GM19455 (cell line): ENCODE results near the gene FANCI.

Experiments
- ATAC-seq: cut with Tn5 transposase; IDR thresholded peaks from one replicate; pipeline ENCODE4 v1.9.1; 2021; ENCODE audit not compliant: unreplicated experiment

Gene FANCI

DNA sequence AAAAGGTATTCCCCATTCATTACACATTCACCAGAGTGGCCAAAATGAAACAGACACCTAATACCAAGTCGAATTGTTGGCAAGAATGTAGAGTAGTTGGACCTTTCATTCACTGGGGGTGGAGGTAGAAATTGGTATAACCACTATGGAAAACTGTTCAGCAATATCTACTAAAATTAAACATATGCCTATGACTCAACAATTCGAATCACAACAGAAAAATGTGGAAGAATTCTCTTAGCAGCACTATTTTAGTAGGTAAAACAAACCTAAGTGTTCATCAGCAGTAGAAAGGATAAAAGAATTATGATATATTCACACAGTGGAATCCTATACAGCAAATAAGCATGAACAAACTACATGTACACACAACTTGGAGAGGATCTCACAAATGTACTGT lies 60.2 kb downstream of the FANCI start:
- no peak for ATAC-seq

DNA sequence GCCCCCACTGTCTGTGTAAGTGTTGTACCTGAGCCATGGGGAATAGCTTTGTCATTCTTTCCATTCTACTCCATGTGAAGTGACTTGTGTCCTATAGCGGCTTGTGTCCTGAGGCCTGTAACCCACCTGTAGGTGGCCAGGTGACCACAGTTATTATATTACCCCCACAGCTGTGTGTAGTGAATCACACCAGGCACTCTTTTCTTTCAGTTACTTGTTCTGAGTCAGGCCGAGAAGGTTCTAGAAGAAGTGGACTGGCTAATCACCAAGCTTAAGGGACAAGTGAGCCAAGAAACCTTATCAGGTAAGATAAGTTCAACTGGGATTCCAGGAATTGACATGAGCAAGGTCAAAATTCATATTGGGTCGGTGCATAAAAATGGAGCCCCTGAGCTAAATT lies 61.6 kb downstream of the FANCI start:
- no peak for ATAC-seq

DNA sequence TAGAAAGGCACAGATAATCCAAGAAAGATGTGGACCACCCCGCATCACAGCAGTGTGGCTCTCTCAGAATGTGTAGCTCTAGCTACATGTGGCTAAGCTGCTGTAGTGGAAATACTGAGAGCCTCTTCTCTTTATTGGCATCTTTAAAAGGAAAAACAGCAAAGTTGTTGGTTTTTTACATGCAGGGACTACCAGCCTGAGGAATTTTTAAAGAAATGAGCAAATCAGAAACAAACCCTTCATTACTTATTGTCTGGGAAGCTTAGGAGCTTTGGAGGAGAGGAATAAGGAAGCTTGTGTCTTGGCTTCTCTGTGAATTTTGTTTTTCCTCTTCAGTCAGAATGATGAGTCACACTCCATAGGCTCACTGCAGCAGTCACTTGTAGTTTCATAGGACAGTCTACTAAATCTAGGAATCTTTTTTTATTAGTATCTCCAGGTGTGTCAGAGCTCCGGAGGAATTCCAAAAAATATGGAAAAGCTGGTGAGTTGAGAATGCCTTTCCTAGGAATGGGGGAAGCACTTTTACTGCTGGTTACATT lies 63.3 kb downstream of the FANCI start:
- ATAC-seq: no peak

DNA sequence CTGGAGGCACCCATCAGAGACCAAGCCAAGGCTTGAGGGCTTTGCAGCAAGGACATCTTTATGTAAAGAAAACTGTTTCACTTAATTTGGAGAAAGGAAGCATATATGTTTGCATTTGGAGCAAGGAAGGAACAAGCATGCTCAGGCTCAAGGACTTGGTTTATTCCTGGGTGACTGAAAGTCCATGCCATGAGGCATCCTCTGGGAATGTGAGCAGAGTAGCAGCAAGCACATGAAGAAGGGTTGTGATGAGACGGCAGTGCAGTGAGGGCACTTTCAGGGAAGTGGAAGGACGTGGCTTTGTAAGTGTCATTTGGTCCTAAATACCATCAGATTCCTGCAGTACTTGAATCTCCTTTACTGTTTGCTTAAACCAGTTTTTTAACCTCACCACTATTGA lies 64.0 kb downstream of the FANCI start:
- ATAC-seq: no peak

DNA sequence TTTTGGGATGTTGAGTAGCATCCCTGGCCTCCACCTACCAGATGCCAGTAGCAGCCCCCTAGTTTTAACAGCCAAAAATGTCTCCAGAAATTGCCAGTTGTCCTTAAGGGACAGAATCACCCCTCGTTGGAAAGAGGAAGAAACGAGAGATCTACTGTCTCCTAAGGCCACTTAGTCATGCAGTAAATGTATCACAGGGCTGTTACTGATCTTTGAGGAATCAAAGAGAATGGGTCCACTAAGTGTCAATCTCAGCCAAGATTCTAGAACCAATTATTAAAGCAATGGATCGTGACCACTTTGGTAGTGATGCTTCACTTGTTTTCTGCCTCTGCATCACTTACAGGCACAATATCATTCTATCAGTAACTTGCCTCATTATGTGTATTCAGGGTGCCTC lies 64.5 kb downstream of the FANCI start:
- ATAC-seq: no peak

DNA sequence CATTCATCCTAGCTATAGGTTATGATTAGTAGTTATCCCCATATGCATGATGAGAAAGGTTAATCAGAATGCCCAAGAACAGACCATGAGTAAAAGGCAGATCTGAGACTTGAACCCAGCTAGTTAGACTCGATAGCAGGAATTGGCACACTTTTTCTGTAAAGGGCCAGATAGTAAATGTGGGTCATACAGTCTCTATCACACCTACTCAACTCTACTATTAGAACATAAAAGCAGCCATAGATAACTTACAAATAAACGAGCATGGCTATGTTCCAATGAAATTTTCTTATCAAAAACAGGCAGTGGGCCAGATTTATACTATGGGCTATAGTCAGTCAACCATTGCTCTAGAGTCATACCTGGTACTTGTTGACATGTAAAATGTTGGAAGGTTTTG lies 66.2 kb downstream of the FANCI start:
- no peak for ATAC-seq

DNA sequence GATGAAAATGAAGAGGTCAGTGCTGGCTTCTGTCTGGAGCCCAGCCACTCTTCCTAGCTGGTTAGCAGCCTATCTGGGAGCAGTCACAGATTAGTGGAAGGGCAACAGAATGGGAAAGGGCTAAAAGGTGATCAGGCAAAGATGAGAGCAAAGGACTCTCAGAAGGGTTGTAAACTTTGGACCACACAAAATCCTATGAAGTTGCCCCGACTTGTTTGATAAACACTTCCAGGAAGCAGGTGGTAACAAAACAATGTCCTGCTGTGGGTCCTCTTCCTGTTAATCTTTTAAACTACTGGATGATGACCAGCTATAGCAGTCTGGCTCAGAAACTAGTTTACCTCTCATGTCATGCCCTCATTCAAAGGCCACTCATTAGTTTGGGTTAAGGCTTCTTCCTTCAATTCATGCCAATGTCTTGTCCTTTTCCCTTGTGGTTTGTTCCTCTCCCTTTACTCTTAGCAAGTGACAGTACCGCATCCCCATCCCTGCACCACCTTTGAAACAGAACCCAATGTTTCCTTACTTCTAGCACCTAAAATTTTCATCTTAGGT lies 71.7 kb downstream of the FANCI start:
- ATAC-seq: no peak

DNA sequence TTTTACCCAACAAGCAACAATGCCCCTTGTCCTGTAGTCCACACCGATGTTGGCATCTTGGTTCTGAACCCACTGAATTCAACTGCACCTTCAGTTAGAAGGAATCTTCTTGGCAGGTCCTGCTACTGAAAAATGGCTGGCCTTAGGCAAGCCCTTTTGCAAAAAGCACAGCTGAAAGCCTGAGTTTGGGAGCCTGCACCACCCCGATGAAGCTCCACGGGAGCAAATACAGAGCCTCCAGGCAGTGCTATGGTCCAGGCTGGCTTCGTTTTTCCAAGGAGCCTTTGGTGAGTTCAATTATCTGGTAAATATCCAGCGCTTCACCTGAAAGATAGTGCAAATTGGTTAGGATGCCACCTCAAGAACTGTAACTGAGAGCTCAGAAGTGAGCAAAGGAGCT lies 72.7 kb downstream of the FANCI start:
- ATAC-seq: no peak

DNA sequence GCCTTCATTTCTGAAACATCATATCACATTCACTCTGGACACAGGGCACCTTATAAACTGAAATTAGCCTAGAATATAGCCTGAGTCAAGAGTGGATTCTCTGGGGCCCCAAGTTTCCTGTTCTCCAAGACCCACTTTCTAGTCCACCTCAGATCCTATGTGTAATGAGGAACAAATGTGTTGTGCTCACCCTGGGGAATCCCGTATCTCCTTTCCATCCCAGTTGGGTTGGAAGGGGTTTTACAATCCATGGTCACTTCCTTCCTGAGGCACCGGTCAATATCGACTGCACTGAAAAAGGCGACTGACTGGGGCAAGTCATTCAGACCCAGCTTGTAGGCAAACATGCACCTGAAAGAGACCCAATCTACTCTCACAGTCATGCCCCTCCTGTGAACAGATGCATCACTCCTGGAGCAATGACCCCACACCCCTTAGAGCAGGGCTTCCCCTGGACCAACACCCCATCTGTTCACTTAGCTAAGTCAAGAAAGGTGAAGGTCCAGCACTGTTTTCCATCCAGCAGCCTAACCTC lies 73.5 kb downstream of the FANCI start:
- ATAC-seq: no peak

DNA sequence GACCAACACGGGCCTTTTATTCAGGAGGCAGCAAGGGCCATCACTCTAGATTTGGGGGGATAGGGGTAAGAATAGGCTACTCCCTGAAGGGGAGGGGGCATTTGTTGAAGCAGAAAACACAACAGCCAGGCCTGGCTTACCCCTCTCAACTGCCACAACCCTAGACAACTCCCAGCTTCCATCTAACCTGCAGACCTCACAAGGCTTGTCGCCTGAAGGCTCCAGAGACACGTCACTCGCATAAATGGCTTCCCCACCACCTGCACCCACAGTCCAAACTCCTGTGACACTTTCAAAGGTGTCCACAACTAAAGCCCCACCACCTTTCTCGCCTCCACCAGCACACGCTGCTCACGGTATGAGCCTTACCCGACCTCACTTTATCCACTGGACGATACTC lies 75.9 kb downstream of the FANCI start:
- no peak for ATAC-seq

DNA sequence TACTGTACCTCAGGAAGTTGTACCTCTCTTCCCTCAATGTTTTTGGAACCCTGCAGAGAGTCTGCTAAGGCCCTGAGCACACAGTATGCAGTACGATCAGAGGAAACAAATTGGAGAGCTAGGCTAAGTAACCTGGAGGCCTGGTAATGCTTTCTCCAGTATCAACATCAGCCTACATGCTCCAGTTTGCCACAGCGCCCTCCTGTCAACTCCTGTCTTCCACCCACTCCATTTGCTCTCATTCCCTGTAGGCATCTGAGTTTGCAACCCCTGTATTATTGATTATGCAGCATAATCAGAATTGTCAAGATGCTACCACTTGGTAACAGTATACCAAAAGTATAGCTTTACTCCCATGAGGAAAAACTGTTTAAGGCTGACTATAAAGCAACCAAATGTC lies 76.4 kb downstream of the FANCI start:
- ATAC-seq: no peak

DNA sequence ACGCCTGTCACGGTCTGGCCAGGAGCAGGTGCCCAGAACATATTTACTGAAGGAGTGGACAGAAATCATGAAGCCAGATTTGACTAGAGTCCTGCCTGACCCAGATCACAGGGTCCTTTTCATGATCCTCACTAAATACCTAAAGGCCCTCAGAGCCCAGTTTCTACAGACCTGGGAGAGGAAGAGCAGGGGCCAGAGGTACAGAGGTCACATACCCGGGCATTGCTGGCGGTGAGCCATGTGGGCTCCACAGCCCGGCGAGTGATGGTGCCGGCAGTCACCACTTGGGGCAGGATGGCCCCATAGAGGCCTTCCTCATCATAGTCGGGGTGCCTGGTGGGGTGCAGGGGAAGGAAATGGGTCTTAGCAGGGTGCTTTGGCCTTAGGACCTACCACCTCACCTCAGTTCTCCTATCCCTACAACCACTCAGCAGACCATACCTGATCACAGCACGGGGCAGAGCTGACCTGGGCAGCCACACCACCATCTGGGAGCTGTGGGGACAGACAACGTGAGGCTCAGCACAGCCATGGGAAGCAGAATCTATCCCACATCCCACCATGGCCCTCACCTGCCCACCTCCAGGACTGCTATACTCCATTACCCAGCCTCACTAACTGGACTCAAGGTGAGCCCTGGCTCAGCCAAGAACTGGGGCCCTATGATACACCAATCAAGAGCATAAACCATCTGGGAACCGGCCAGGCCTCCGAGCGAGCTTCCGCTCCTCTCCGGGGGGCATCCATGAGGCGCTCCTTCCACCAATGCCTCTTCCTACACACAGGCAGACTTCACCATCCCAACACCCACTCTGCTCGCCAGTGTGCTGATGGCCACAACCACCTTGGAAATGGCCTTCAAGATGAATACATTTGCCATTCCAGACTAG lies 78.0 kb downstream of the FANCI start:
- ATAC-seq: no peak

DNA sequence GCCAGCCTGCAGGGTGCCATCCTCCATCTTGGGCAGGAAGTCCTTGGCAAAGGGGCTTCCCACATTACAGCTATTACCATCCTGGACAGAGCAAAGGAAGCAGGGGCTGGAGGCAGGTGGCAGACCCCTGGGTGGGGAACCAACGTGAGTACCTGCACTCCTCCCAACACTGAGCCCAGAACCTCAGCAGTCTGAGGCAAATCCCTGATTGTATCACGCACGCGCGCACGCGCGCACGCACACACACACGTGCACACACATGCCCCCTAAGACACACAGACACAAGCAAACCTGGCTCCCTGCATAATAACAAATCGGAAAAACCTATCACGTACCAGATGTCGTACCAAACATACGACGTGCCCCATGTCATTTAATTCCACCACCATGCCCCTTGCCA lies 79.0 kb downstream of the FANCI start:
- no peak for ATAC-seq

DNA sequence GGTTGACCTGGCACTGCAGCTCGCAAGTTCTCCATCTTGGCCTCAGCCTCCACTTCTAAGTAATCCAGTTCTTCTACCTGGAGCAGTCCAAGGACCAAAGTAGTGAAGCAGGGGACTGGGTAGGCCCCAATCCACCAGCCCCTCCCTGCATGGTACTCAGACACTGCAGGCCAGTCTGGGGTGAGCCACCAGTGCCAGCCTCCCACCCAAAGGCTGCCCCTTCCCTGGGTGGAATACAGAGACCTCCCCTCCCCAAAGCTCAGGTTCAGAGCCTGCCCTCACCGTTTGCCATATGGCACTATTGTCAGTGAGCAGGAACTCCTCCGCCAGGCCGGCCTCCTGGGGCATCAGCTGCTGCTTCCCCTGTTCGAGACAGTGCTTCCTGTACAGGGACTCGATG lies 80.0 kb downstream of the FANCI start:
- no peak for ATAC-seq

DNA sequence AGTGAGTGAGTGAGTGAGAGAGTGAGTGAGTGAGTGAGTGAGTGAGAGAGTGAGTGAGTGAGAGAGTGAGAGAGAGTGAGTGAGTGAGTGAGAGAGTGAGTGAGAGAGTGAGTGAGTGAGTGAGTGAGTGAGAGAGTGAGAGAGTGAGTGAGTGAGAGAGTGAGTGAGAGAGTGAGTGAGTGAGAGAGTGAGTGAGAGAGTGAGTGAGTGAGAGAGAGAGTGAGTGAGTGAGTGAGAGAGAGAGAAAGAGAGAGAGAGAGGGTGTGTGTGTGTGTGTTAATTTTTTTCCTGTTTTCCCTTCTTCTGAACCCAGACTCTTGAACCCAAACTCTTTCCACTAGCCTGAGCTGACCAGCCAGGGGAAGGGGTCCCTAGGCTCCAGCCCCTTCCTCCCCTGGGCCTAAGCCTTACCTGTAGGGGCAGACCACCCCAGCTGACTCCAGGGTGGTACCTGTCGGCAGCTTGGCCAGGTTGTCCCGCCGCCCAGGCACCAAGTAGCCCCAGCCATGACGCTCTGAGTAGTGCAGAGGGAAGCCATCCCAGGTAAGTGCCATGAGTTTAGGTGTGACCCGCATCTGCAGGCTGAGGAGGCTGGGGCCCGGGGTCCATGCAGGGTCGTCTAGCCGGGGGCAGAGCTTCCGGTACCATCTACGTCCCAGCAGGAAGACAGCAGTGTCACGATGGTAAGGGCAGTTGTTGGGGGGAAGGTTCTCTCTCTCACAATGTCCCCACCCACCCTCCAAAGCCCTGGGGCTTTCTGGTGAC lies 81.4 kb downstream of the FANCI start:
- no peak for ATAC-seq

DNA sequence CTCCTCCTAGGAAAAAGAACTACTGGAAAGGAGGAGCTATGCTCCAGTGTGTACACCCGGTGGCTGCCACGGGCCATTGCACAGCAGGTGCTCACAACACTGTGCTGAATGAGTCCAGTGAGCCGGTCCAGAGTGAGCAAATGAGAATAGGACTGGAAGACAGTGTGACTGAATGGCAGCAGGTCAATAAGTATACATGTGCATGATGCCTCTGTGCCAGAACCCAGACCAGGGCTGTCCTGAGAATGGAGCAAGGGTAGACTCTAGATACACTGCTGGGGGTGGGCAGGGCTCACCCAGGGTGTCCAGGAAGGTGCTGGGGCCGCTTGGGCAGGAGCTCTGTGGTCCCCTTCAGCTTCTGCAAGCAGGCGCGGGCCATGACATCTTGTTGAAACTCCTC lies 82.5 kb downstream of the FANCI start:
- ATAC-seq: no peak

DNA sequence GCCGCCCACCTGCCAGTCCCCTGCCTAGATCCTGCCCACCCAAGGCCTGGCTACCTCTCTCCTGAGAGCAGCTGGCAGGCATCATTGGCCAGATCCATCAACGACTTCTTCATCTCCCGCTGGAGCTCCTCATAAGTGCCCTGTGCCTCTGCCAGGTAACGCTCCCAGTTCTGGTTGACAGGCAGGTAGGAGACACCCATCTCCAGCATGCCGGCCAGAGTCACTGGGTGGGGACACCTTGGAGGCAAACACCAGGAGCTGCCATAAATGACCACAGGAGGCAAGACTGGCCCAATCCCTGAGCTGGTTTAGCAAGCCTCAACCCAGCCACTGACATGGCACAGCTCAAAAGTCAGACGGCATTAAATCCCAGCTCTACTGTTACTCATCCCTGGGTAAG lies 83.3 kb downstream of the FANCI start:
- no peak for ATAC-seq

DNA sequence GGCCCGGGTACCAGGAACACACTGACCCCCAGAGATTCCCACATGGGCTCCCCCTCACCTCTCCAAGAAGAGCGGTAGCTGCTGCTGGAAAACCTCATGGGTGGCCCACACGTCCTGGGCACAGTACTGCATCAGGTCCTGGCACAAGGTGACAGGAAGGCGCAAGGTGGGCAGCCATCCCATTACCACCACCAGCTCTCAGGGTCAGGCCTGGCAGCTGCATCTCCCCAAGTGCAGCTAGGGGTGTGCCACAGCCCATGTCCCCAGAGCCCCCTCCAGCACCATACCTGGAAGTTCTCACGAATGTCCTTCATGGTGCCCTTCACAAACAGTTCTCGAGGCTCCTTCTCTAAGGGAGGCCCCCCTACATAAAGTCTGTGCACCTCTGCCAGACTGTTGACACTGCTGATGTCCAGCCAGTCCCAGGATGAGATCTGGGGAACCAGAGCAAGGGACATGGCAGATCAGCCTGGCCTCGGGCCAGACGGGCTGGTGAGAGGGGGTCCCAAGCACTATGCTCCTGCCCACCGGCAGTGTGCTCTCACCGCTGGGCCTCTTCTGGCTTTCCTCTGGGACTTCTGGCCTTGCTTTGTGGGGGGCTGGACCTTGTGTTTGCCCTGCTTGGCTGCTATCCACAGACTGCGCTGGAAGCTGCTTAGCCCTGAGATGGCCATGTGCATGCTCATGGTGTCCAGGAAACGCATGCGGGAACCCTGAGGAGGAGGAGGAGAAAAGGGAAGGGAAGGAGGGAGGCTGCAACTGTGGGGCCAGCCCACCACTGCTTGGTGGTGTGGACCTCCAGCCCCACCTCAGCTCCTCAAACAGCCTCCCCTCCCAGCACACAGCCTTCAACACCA lies 84.8 kb downstream of the FANCI start:
- no peak for ATAC-seq

DNA sequence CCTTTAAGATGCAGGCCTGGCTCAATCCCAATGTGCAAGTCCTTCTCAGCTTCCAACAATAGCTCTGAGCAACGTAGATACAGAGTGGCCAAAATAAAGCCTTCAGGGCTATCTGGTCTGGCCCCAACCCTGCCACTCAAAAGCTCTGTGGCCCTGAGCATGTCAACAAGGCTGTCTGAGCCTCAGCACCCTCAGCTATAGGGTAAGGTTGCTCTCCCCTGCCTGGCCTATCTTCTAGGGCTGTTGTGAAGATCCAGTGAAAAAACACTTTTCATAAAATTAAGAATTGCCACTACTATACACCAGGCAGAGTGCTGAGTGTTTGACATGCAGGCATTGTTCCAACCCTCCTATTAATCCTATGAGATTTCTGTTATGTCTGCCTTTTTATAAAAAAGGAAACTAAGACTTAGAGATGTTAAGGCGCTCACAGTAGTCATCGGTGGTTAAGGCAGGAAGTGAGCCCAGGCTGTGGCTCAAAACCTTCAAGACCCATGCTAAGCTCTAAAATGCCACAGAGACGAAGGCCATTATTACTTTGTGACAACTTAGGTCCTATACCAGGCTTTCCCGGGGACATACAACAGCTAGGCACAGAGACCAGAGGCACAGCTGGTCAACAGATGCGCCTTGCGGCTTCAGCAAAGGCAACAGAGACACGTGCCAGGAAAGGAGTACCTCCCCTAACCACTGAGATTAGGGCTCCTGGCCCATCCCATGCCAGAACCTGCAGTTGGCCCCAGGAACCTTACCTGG lies 85.7 kb downstream of the FANCI start:
- no peak for ATAC-seq

DNA sequence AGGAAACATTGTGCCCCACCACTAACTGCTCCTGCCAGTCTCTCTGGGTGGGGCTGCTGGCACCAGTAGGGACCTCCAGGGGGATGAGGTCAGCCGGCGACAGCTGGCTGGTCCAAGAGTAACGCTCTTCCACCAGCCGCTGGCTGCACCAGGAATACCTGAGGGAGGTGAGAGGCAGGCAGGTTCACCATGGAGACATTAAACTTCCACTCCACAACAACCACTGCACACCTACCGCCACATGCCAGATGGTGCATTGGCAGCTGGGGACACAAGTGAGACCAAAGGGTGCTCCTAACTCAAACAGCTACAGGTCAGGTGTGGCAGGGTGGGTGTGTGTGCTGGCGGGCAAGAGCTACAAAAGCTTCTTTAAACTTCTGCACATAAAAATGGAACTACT lies 86.3 kb downstream of the FANCI start:
- ATAC-seq: no peak
